IMR-90 (cell line): Measurements from ENCODE around the gene HDAC5. TPM values are rescaled to one million over a fixed set of nuclear protein-coding genes. Genes with fewer than 3 reads are reported as not detected.

Experiments
- ATAC-seq: fragments of 200-7000 bp; cut with Tn5 transposase; 2 replicates; pipeline ENCODE4 v1.9.1; 2020; ENCODE audit warnings: low read depth, mild to moderate bottlenecking, moderate library complexity
- BruUV-seq: library from RNA; stranded (reverse); fragments of 400-500 nt; replicated peaks from 2 replicates; lab custom pipeline; 2021; lab: Mats Ljungman, UMichigan
- CTCF ChIA-PET: fragments of 300-600 bp; formaldehyde crosslinking; extraction: SDS; loops from one replicate; lab custom pipeline; 2021; ENCODE audit warnings: antibody characterized with exemption; lab: Yijun Ruan, JAX
- POLR2A ChIA-PET: fragments of 300-600 bp; sonication (Branson Sonifier 250); formaldehyde crosslinking; loops from one replicate; lab custom pipeline; 2022; ENCODE audit warnings: antibody characterized with exemption; ENCODE audit not compliant: unreplicated experiment; lab: Charles Lee
- DNase-seq: peaks from one replicate; pipeline ENCODE4 v3.0.0; 2013
- H2AFZ ChIP-seq: replicated peaks from 2 replicates; pipeline ENCODE3; 2013; ENCODE audit warnings: low read length, mild to moderate bottlenecking; ENCODE audit not compliant: poor library complexity
- H2AK5ac ChIP-seq: 2 replicates; pipeline ENCODE4 v1.6.1; 2013; ENCODE audit warnings: low read depth, low read length, inconsistent platforms
- H2AK9ac ChIP-seq: replicated peaks from 2 replicates; pipeline ENCODE3; 2013; ENCODE audit warnings: mild to moderate bottlenecking, low read depth, low read length, moderate library complexity; ENCODE audit not compliant: poor library complexity
- H2BK120ac ChIP-seq: 2 replicates; pipeline ENCODE4 v1.6.1; 2013; ENCODE audit warnings: low read depth, low read length, inconsistent platforms
- H2BK15ac ChIP-seq: 3 replicates; pipeline ENCODE4 v1.6.1; 2013; ENCODE audit warnings: low read depth, low read length, inconsistent platforms
- H2BK20ac ChIP-seq: 2 replicates; pipeline ENCODE4 v1.6.1; 2013; ENCODE audit warnings: low read depth, mild to moderate bottlenecking, inconsistent platforms, low read length, moderate library complexity
- H2BK5ac ChIP-seq: 2 replicates; pipeline ENCODE4 v1.6.1; 2013; ENCODE audit warnings: mild to moderate bottlenecking, low read depth, low read length, inconsistent platforms; ENCODE audit not compliant: poor library complexity, severe bottlenecking
- H3K14ac ChIP-seq: replicated peaks from 2 replicates; pipeline ENCODE4 v1.6.1; 2013; ENCODE audit warnings: low read depth, low read length, inconsistent platforms
- H3K18ac ChIP-seq: 2 replicates; pipeline ENCODE4 v1.6.1; 2013; ENCODE audit warnings: low read depth, low read length, control low read depth
- H3K23ac ChIP-seq: 2 replicates; pipeline ENCODE4 v1.6.1; 2013; ENCODE audit warnings: low read depth, low read length, inconsistent platforms
- H3K27ac ChIP-seq: 2 replicates; pipeline ENCODE4 v1.5.1; 2013; ENCODE audit warnings: mild to moderate bottlenecking, control low read depth, low read length; ENCODE audit not compliant: insufficient read depth
- H3K27me3 ChIP-seq: 2 replicates; pipeline ENCODE4 v1.6.1; 2013; ENCODE audit warnings: low read length; ENCODE audit not compliant: control insufficient read depth, insufficient read depth
- H3K36me3 ChIP-seq: 2 replicates; pipeline ENCODE4 v1.6.1; 2013; ENCODE audit warnings: low read length, mixed read lengths; ENCODE audit not compliant: control insufficient read depth, insufficient read depth
- H3K4ac ChIP-seq: 2 replicates; pipeline ENCODE4 v1.6.1; 2013; ENCODE audit warnings: low read depth, low read length, inconsistent platforms
- H3K4me1 ChIP-seq: 2 replicates; pipeline ENCODE4 v1.6.1; 2013; ENCODE audit warnings: low read length, mixed read lengths; ENCODE audit not compliant: control insufficient read depth, insufficient read depth
- H3K4me2 ChIP-seq: 2 replicates; pipeline ENCODE4 v1.6.1; 2013; ENCODE audit warnings: low read depth, mild to moderate bottlenecking, control low read depth, low read length, moderate library complexity
- H3K4me3 ChIP-seq: 2 replicates; pipeline ENCODE4 v1.5.1; 2013; ENCODE audit warnings: low read depth, mild to moderate bottlenecking, control low read depth, low read length, moderate library complexity; ENCODE audit not compliant: insufficient read depth
- H3K56ac ChIP-seq: 2 replicates; pipeline ENCODE4 v1.6.1; 2013; ENCODE audit warnings: low read length, inconsistent platforms; ENCODE audit not compliant: insufficient read depth; ENCODE audit errors: extremely low read depth
- H3K79me1 ChIP-seq, 2 experiments: 2 replicates each; pipeline ENCODE4 v1.6.1; 2013; ENCODE audit warnings: low read length in 2 of 2, inconsistent platforms in 1 of 2, low read depth in 1 of 2
- H3K9ac ChIP-seq: 2 replicates; pipeline ENCODE4 v1.6.1; 2013; ENCODE audit warnings: low read depth, low read length, control low read depth
- H3K9me1 ChIP-seq: 2 replicates; pipeline ENCODE4 v1.6.1; 2013; ENCODE audit warnings: low read length, inconsistent platforms; ENCODE audit not compliant: insufficient read depth
- H3K9me3 ChIP-seq: 2 replicates; pipeline ENCODE4 v1.6.1; 2013; ENCODE audit warnings: low read length; ENCODE audit not compliant: control insufficient read depth, insufficient read depth
- H4K20me1 ChIP-seq: 2 replicates; pipeline ENCODE4 v1.6.1; 2013; ENCODE audit warnings: low read length, inconsistent platforms; ENCODE audit not compliant: insufficient read depth
- H4K5ac ChIP-seq: 2 replicates; pipeline ENCODE4 v1.6.1; 2013; ENCODE audit warnings: mild to moderate bottlenecking, low read depth, low read length, control low read depth
- H4K8ac ChIP-seq, 2 experiments: 2 replicates each; pipeline ENCODE4 v1.6.1; 2013; ENCODE audit warnings: low read depth in 2 of 2, low read length in 2 of 2, control low read depth in 1 of 2, inconsistent platforms in 1 of 2
- H4K91ac ChIP-seq: 2 replicates; pipeline ENCODE4 v1.6.1; 2013; ENCODE audit warnings: low read depth, low read length, inconsistent platforms; ENCODE audit not compliant: insufficient read depth
- BHLHE40 ChIP-seq: fragments of 150-350 bp; IDR thresholded peaks from 2 replicates; pipeline ENCODE4 v1.6.1; 2016; ENCODE audit warnings: mild to moderate bottlenecking, low read depth, low read length
- CEBPB ChIP-seq: IDR thresholded peaks from 2 replicates; pipeline ENCODE4 v1.6.1; 2012; ENCODE audit warnings: low read depth, low read length, improper control_type of control experiment
- CHD1 ChIP-seq: IDR thresholded peaks from 2 replicates; pipeline ENCODE4 v1.6.1; 2012; ENCODE audit warnings: low read depth, low read length, improper control_type of control experiment
- CTCF ChIP-seq: conservative IDR thresholded peaks from 2 replicates; pipeline ENCODE4 v1.5.1; 2012; ENCODE audit warnings: mild to moderate bottlenecking, low read depth, low read length, improper control_type of control experiment
- FOS ChIP-seq: fragments of 150-350 bp; IDR thresholded peaks from 2 replicates; pipeline ENCODE4 v1.6.1; 2016; ENCODE audit warnings: low read depth, low read length
- MAFK ChIP-seq: IDR thresholded peaks from 2 replicates; pipeline ENCODE4 v1.6.1; 2012; ENCODE audit warnings: low read depth, low read length, improper control_type of control experiment
- MAZ ChIP-seq: IDR thresholded peaks from 2 replicates; pipeline ENCODE4 v1.6.1; 2012; ENCODE audit warnings: low read depth, mild to moderate bottlenecking, low read length, improper control_type of control experiment, moderate library complexity, borderline replicate concordance
- MXI1 ChIP-seq: IDR thresholded peaks from 2 replicates; pipeline ENCODE4 v1.6.1; 2012; ENCODE audit warnings: low read depth, mild to moderate bottlenecking, low read length, moderate library complexity, borderline replicate concordance
- POLR2A ChIP-seq: IDR thresholded peaks from 2 replicates; pipeline ENCODE4 v1.6.1; 2012; ENCODE audit warnings: mild to moderate bottlenecking, low read depth, low read length
- RAD21 ChIP-seq: IDR thresholded peaks from 2 replicates; pipeline ENCODE4 v1.6.1; 2012; ENCODE audit warnings: low read length, improper control_type of control experiment
- RCOR1 ChIP-seq: IDR thresholded peaks from 2 replicates; pipeline ENCODE4 v1.6.1; 2012; ENCODE audit warnings: mild to moderate bottlenecking, low read length, improper control_type of control experiment; ENCODE audit not compliant: insufficient replicate concordance
- RFX5 ChIP-seq: IDR thresholded peaks from 2 replicates; pipeline ENCODE4 v1.8.0; 2012; ENCODE audit warnings: low read depth, mild to moderate bottlenecking, low read length, moderate library complexity
- USF2 ChIP-seq: fragments of 150-350 bp; IDR thresholded peaks from 2 replicates; pipeline ENCODE4 v1.6.1; 2017; ENCODE audit warnings: mild to moderate bottlenecking, antibody characterized with exemption, low read length, low read depth
- WGBS, 2 experiments: methylation state at CpG; one replicate each; pipeline versions ENCODE4 v1.1.5 to v1.1.7; 2013; ENCODE audit warnings: missing lambda C conversion rate in 2 of 2; ENCODE audit not compliant: insufficient read length in 1 of 2; ENCODE audit errors: extremely low coverage in 2 of 2; 5-methylcytosine and 5-hydroxymethylcytosine counted together
- dilution Hi-C: fragments of 300-500 bp; cut with HindIII; formaldehyde crosslinking; loops from one replicate; pipeline ENCODE4 v1.14.3; 2018; ENCODE audit warnings: low sequenced_read_pairs; ENCODE audit not compliant: unreplicated experiment
- in situ Hi-C: fragments of 300-500 bp; cut with MboI; formaldehyde crosslinking; loops from 3 replicates; pipeline ENCODE4 v1.14.3; 2019; ENCODE audit warnings: low sequenced_read_pairs, inconsistent platforms, mixed read lengths
- intact Hi-C: fragments of 100-400 bp; cut with micrococcal nuclease; formaldehyde crosslinking; loops from 2 replicates; pipeline ENCODE4 v1.10.0; 2022
- polyA plus RNA-seq, 3 experiments: library from polyadenylated mRNA; depleted of rRNA; stranded (reverse); fragments of >200 nt; gene quantifications; 2 replicates each; pipeline ENCODE4 v1.2.3, GENCODE V29; 2012; ENCODE audit warnings: low replicate concordance in 1 of 3
- total RNA-seq: library from RNA; depleted of rRNA; stranded (reverse); fragments of >200 nt; gene quantifications from 2 replicates; pipeline ENCODE4 v1.2.3, GENCODE V29; 2012

The HDAC5 gene
- total and polyA plus RNA-seq, 2 of the 4 experiments (the other 2 are of a cell fraction), result 47.0 to 61.3 TPM

DNA sequence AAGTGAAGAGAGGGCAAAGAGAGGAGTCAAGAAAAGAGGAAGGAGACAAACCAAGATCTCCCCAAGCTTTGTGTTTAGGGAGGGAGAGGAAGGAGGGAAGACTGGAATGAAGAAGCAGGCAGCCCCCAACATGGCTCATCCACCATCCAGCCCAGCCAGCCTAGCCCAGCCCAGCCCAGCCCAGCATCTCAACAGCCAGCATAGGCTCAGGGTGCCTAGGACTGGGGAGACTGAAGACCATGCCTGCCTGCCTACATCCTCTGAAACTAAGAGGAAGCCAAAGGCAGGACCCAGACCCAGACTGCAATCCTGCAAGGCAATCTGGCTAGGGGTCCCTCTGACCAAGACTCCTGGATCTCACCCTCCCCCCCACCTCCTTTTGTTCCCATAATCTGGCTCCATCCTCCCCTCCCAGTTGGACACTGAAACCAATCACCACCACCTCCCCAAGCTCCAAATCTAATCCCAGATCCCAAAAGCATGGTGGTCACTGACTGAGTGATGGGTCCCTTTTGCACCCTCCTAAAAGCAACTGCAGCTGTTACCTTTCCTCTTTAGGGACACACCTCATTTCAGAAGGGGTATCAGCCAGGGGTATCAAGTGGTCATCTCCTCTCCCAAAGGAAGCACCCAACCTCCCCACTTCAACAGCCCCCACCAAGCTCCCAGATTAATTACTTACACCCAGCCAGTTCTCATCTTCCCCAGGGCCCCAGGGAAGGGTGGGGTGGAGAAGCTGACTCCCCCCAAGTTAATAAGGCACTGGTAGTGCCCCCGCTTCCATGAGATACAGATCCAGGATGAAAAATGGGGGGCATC lies 1.2 kb downstream of the HDAC5 start (continued):
- TF ChIP-seq FOS (no peak), MAFK (no peak)

GRCh38 chr17:44120851-44121605 lies 2.4 kb downstream of the HDAC5 start:
- H3K4me1 ChIP-seq, result peaks cover 5% of the 10 kb centered on the region; the same call in 1 of the 2 replicates
- no peak overlapping the region for H2BK5ac ChIP-seq
- no TSS peak for BruUV-seq
- CTCF ChIA-PET, result interaction anchor here (0.6 to 0.8 kb wide), 3 partner anchors 12 to 229 kb away, joined by 3 to 5 read pairs (median 4); no protein-coding TSS in a partner anchor
- H3K79me1 ChIP-seq, result peaks cover 11 to 73% of the 10 kb centered on the region in 2 experiments
- no peak overlapping the region for H3K14ac ChIP-seq
- H4K20me1 ChIP-seq, result peaks cover 43% of the 10 kb centered on the region
- H3K23ac ChIP-seq, result no peak overlapping the region
- no peaks in the 10 kb centered on the region for H3K9me3 ChIP-seq
- peak overlapping the region; percentile 15; the same call in 1 of the 2 replicates for H3K4me2 ChIP-seq
- DNase-seq (no peak), ATAC-seq (no peak)
- dilution Hi-C loops, result no loop called here
- H2AK9ac ChIP-seq, result no peak overlapping the region
- in situ Hi-C loops, result no loop called here
- H3K4me3 ChIP-seq, result no peak overlapping the region
- H3K56ac ChIP-seq, result no peak overlapping the region
- no peak overlapping the region for H2BK120ac ChIP-seq
- no peak overlapping the region for H2BK20ac ChIP-seq
- 0 out of 2 replicates have a peak, but pooled peaks cover 2% of the 10 kb centered on the region for H3K36me3 ChIP-seq
- H3K18ac ChIP-seq, result no peak overlapping the region
- no peak overlapping the region for H2AFZ ChIP-seq
- no peak overlapping the region for H3K4ac ChIP-seq
- H2BK15ac ChIP-seq, result no peak overlapping the region; the same call in 2 of the 3 replicates
- 40% methylated on average over 1 of the region's 9 CpGs; no CpG with 5 or more reads in 1 of the 2 experiments for WGBS, 2 experiments
- H2AK5ac ChIP-seq, result 0 out of 2 replicates have a peak overlapping the region, but pooled peaks have one; percentile 78
- H4K8ac ChIP-seq, result no peak overlapping the region
- no peak overlapping the region for H3K9ac ChIP-seq
- H3K27me3 ChIP-seq, result no peaks in the 10 kb centered on the region
- no peak overlapping the region for H4K91ac ChIP-seq
- intact Hi-C loops, result no loop called here
- H4K5ac ChIP-seq, result no peak overlapping the region
- H3K9me1 ChIP-seq, result peaks cover 14% of the 10 kb centered on the region
- POLR2A ChIA-PET, result no interaction called here
- H3K27ac ChIP-seq, result no peak overlapping the region
- TF ChIP-seq FOS, result no peak
- no peak for TF ChIP-seq CEBPB
- no peak for TF ChIP-seq MXI1
- TF ChIP-seq USF2, result no peak
- TF ChIP-seq RAD21, result no peak
- no peak for TF ChIP-seq RFX5
- TF ChIP-seq POLR2A, result no peak
- no peak for TF ChIP-seq BHLHE40
- no peak for TF ChIP-seq CTCF
- no peak for TF ChIP-seq MAZ
- no peak for TF ChIP-seq RCOR1
- TF ChIP-seq CHD1, result no peak
